GM23338 (cell line): ENCODE data around the gene RPL21. TPM values are rescaled to one million over a fixed set of nuclear protein-coding genes. Genes with fewer than 3 reads are reported as not detected.

ENCODE experiments used
- ATAC-seq: fragments of 200-7000 bp; cut with Tn5 transposase; 3 replicates; pipeline ENCODE4 v1.9.1; 2020
- DNase-seq: peaks from one replicate; pipeline ENCODE4 v3.0.0-alpha.2; 2015; ENCODE audit warnings: low spot score
- H2AFZ ChIP-seq: fragments of 200-600 bp; sonication (generic); 2 replicates; pipeline ENCODE4 v1.8.0; 2016; ENCODE audit warnings: antibody characterized with exemption, mild to moderate bottlenecking, moderate library complexity
- H3F3A ChIP-seq: fragments of 200-600 bp; sonication (generic); replicated peaks from 2 replicates; pipeline ENCODE4 v1.8.0; 2017; ENCODE audit warnings: antibody characterized with exemption, mixed run types, low read depth
- H3K27ac ChIP-seq: fragments of 200-600 bp; sonication (generic); 2 replicates; pipeline ENCODE4 v1.6.1; 2016; ENCODE audit warnings: low read depth
- H3K27me3 ChIP-seq: fragments of 200-600 bp; sonication (generic); 2 replicates; pipeline ENCODE4 v1.8.0; 2016; ENCODE audit warnings: mild to moderate bottlenecking, mixed run types, moderate library complexity; ENCODE audit not compliant: insufficient read depth
- H3K36me3 ChIP-seq: fragments of 200-600 bp; sonication (generic); 2 replicates; pipeline ENCODE4 v1.8.0; 2016; ENCODE audit warnings: mild to moderate bottlenecking; ENCODE audit not compliant: insufficient read depth
- H3K4me1 ChIP-seq: fragments of 200-600 bp; sonication (generic); 2 replicates; pipeline ENCODE4 v1.8.0; 2016; ENCODE audit warnings: mild to moderate bottlenecking, moderate library complexity; ENCODE audit not compliant: insufficient read depth
- H3K4me2 ChIP-seq: fragments of 200-600 bp; sonication (generic); 2 replicates; pipeline ENCODE4 v1.7.1; 2017; ENCODE audit warnings: mixed run types
- H3K4me3 ChIP-seq: fragments of 200-600 bp; sonication (generic); 2 replicates; pipeline ENCODE4 v1.6.1; 2016; ENCODE audit warnings: mixed run types
- H3K79me2 ChIP-seq: fragments of 200-600 bp; sonication (generic); replicated peaks from 2 replicates; pipeline ENCODE4 v1.8.0; 2017; ENCODE audit warnings: mild to moderate bottlenecking; ENCODE audit not compliant: insufficient read depth
- H3K9me2 ChIP-seq: fragments of 200-600 bp; sonication (generic); 2 replicates; pipeline ENCODE4 v1.8.0; 2017; ENCODE audit not compliant: insufficient read depth
- H4K20me1 ChIP-seq: fragments of 200-600 bp; sonication (generic); replicated peaks from 2 replicates; pipeline ENCODE4 v1.8.0; 2017; ENCODE audit warnings: mild to moderate bottlenecking; ENCODE audit not compliant: insufficient read depth
- H3K27ac Mint-ChIP-seq: 2 replicates; pipeline ENCODE4 v1.8.0; 2020; ENCODE audit warnings: inconsistent platforms, mild to moderate bottlenecking, moderate library complexity, mixed read lengths
- H3K27me3 Mint-ChIP-seq: 3 replicates; pipeline ENCODE4 v1.8.0; 2022; ENCODE audit warnings: low read depth, mild to moderate bottlenecking, moderate library complexity, mixed read lengths, inconsistent platforms; ENCODE audit not compliant: insufficient read depth, poor library complexity
- H3K36me3 Mint-ChIP-seq: 3 replicates; pipeline ENCODE4 v1.8.0; 2021; ENCODE audit warnings: low read depth, mild to moderate bottlenecking, inconsistent platforms, moderate library complexity, mixed read lengths
- H3K4me1 Mint-ChIP-seq: 3 replicates; pipeline ENCODE4 v1.8.0; 2020; ENCODE audit warnings: mild to moderate bottlenecking, inconsistent platforms, mixed read lengths
- H3K4me3 Mint-ChIP-seq: 3 replicates; pipeline ENCODE4 v1.8.0; 2021; ENCODE audit warnings: moderate library complexity, mild to moderate bottlenecking, inconsistent platforms, mixed read lengths
- H3K9me3 Mint-ChIP-seq: 3 replicates; pipeline ENCODE4 v1.8.0; 2020; ENCODE audit warnings: moderate library complexity, mild to moderate bottlenecking, inconsistent platforms, mixed read lengths
- CREB1 ChIP-seq: fragments of 250-450 bp; sonication (Bioruptor Pico); IDR thresholded peaks from 2 replicates; pipeline ENCODE4 v1.5.0; 2020; ENCODE audit warnings: low read depth, mild to moderate bottlenecking, moderate library complexity
- EZH2 ChIP-seq: fragments of 200-600 bp; sonication (generic); IDR thresholded peaks from one replicate; pipeline ENCODE4 v1.8.0; 2017; ENCODE audit warnings: antibody characterized with exemption, mild to moderate bottlenecking, low read depth; ENCODE audit not compliant: unreplicated experiment
- EZH2phosphoT487 ChIP-seq: fragments of 200-600 bp; sonication (generic); IDR thresholded peaks from one replicate; pipeline ENCODE4 v1.8.1; 2018; ENCODE audit warnings: antibody characterized with exemption; ENCODE audit not compliant: unreplicated experiment
- JUNB ChIP-seq: IDR thresholded peaks from one replicate; pipeline ENCODE4 v1.6.1; 2016; ENCODE audit warnings: antibody characterized with exemption; ENCODE audit not compliant: unreplicated experiment
- NANOG ChIP-seq: IDR thresholded peaks from 2 replicates; pipeline ENCODE4 v1.6.1; 2016; ENCODE audit warnings: antibody characterized with exemption, borderline replicate concordance
- STAT1 ChIP-seq: IDR thresholded peaks from one replicate; pipeline ENCODE4 v1.6.1; 2016; ENCODE audit warnings: antibody characterized with exemption; ENCODE audit not compliant: unreplicated experiment
- ZNF114 ChIP-seq: fragments of 250-450 bp; sonication (Bioruptor Pico); IDR thresholded peaks from 2 replicates; pipeline ENCODE4 v1.5.0; 2020; ENCODE audit warnings: mild to moderate bottlenecking, moderate library complexity
- ZNF331 ChIP-seq: fragments of 250-450 bp; sonication (Bioruptor Pico); IDR thresholded peaks from 2 replicates; pipeline ENCODE4 v1.5.0; 2020; ENCODE audit warnings: low read depth, mild to moderate bottlenecking, moderate library complexity
- polyA plus RNA-seq: library from polyadenylated mRNA; unstranded; fragments of >200 nt; fragmentation: Nextera tagmentation; extraction: Ambion mirVana; gene quantifications from 2 replicates; pipeline ENCODE4 v1.2.1, GENCODE V29; 2016
- total RNA-seq: library from RNA; depleted of rRNA; stranded (reverse); fragments of >200 nt; shearing (Covaris generic); gene quantifications from 2 replicates; pipeline ENCODE4 v1.2.3, GENCODE V29; 2014
- TF ChIP-seq, protein P1 (sequence below): IDR thresholded peaks from one replicate; pipeline ENCODE4 v1.6.1; 2018; ENCODE audit warnings: antibody characterized with exemption; ENCODE audit not compliant: unreplicated experiment
- TF ChIP-seq, protein P2 (sequence below), 2 experiments: fragments of 200-600 bp in 1 of 2; sonication (generic) in 1 of 2; conservative IDR thresholded peaks; 2 replicates each; pipeline versions ENCODE4 v1.5.1 to v1.6.1; 2016 to 2017; ENCODE audit warnings: antibody characterized with exemption in 2 of 2, low read depth in 2 of 2, mild to moderate bottlenecking in 2 of 2, moderate library complexity in 1 of 2
- TF ChIP-seq, protein P3 (sequence below): IDR thresholded peaks from 2 replicates; pipeline ENCODE4 v1.6.1; 2016; ENCODE audit warnings: antibody characterized with exemption

RPL21 gene
- total and polyA plus RNA-seq, 2 experiments from 2014 or later, result 1,037 to 1,343 TPM

DNA sequence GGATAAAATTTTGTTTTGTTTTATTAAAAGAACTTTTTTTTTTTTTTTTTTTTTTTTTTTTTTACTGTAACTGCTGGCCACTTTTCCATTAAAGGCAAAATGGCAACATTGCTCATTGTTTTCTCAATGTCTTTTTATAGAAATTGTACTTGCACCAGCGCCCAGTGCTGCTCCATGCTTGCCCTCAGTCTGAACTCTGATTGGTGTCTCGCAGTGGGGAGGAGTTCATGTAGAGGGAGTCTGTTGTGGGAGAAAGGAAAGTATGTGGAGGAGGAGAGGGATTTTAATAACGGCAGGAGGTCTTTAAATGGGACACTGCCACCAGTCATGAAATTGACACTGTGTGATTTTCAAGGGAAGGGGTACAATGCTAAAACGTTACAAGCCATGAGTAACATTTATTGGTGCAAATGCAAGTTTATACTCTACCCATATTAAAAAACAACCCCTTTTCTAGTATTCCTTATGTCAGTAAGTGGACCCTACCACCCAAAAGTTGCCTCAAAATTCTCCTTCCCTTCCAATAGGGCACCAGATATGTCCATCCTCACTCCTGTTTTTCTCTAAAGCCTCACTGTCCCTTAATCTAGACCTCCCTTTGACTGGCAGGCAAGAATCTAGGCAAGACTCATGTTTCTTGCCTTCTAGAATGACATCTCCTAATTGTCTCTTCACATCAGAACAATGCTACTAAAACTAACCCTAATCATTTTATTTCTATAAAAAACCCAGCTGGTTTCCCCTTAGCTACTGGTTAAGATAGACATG lies 22.5 kb downstream of the RPL21 start:
- no peaks in the 10 kb centered on the region for H4K20me1 ChIP-seq
- H3K4me1 ChIP-seq, result no peaks in the 10 kb centered on the region; the same call in 1 of the 2 replicates
- no peak overlapping the region for H3K27ac ChIP-seq
- Mint-ChIP-seq H3K27me3 (peaks cover 22% of the 10 kb centered on the region), H3K36me3 (no peaks in the 10 kb centered on the region), H3K4me1 (peaks cover 14% of the 10 kb centered on the region), H3K27ac (no peak overlapping the region), H3K4me3 (no peak overlapping the region), H3K9me3 (no peaks in the 10 kb centered on the region; the same call in 2 of the 3 replicates)
- H2AFZ ChIP-seq, result no peak overlapping the region
- no peaks in the 10 kb centered on the region for H3K9me2 ChIP-seq
- peaks cover 27% of the 10 kb centered on the region for H3K27me3 ChIP-seq
- H3K79me2 ChIP-seq, result no peaks in the 10 kb centered on the region
- TF ChIP-seq ZNF331 (no peak), JUNB (no peak), ZNF114 (CRISPR knock-in tag) (no peak), EZH2phosphoT487 (no peak), NANOG (no peak)
- TF ChIP-seq, protein P1, sequence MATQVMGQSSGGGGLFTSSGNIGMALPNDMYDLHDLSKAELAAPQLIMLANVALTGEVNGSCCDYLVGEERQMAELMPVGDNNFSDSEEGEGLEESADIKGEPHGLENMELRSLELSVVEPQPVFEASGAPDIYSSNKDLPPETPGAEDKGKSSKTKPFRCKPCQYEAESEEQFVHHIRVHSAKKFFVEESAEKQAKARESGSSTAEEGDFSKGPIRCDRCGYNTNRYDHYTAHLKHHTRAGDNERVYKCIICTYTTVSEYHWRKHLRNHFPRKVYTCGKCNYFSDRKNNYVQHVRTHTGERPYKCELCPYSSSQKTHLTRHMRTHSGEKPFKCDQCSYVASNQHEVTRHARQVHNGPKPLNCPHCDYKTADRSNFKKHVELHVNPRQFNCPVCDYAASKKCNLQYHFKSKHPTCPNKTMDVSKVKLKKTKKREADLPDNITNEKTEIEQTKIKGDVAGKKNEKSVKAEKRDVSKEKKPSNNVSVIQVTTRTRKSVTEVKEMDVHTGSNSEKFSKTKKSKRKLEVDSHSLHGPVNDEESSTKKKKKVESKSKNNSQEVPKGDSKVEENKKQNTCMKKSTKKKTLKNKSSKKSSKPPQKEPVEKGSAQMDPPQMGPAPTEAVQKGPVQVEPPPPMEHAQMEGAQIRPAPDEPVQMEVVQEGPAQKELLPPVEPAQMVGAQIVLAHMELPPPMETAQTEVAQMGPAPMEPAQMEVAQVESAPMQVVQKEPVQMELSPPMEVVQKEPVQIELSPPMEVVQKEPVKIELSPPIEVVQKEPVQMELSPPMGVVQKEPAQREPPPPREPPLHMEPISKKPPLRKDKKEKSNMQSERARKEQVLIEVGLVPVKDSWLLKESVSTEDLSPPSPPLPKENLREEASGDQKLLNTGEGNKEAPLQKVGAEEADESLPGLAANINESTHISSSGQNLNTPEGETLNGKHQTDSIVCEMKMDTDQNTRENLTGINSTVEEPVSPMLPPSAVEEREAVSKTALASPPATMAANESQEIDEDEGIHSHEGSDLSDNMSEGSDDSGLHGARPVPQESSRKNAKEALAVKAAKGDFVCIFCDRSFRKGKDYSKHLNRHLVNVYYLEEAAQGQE, result no peak
- no peak overlapping the region for H3K4me2 ChIP-seq
- no peak overlapping the region for H3K4me3 ChIP-seq
- H3K36me3 ChIP-seq, result no peaks in the 10 kb centered on the region
- H3F3A ChIP-seq, result peaks cover 13% of the 10 kb centered on the region; the same call in 1 of the 2 replicates
- ATAC-seq (no peak), DNase-seq (no peak)

DNA sequence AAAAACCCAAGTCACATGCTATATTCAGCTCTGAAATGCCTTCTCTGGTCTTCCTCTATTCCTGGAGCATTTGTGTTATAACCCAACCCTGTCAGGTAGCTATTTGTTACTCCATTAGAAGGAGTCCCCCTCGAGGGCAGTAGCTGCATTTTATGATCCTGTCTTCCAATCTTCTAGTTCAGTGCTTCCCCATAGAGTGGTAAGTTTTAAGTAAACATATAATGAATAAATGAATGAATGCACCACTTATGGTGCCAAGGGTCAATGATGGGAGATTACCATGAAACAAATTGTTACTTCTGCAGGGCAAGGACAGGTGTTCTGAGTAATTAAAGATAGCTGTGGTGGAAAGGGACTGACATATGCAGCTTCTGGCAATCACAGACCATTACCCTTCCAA lies 23.3 kb downstream of the RPL21 start:
- no peak overlapping the region for H3K4me2 ChIP-seq
- H3K27me3 Mint-ChIP-seq, result peaks cover 19% of the 10 kb centered on the region
- no peaks in the 10 kb centered on the region; the same call in 2 of the 3 replicates for H3K9me3 Mint-ChIP-seq
- H3K27ac Mint-ChIP-seq, result no peak overlapping the region
- no peaks in the 10 kb centered on the region; the same call in 1 of the 2 replicates for H3K4me1 ChIP-seq
- no peaks in the 10 kb centered on the region for H3K79me2 ChIP-seq
- H3K36me3 ChIP-seq, result no peaks in the 10 kb centered on the region
- peaks cover 19% of the 10 kb centered on the region for H3K27me3 ChIP-seq
- no peak overlapping the region for H3K27ac ChIP-seq
- no peak overlapping the region for H2AFZ ChIP-seq
- H3K4me1 Mint-ChIP-seq, result peaks cover 20% of the 10 kb centered on the region
- H4K20me1 ChIP-seq, result no peaks in the 10 kb centered on the region
- H3F3A ChIP-seq, result peaks cover 13% of the 10 kb centered on the region; the same call in 1 of the 2 replicates
- no peak overlapping the region for H3K4me3 Mint-ChIP-seq
- H3K36me3 Mint-ChIP-seq, result no peaks in the 10 kb centered on the region
- DNase-seq (no peak), ATAC-seq (no peak)
- no peaks in the 10 kb centered on the region for H3K9me2 ChIP-seq
- TF ChIP-seq EZH2, result no peak
- no peak for TF ChIP-seq ZNF114 (CRISPR knock-in tag)
- TF ChIP-seq NANOG, result no peak
- TF ChIP-seq, protein P2, sequence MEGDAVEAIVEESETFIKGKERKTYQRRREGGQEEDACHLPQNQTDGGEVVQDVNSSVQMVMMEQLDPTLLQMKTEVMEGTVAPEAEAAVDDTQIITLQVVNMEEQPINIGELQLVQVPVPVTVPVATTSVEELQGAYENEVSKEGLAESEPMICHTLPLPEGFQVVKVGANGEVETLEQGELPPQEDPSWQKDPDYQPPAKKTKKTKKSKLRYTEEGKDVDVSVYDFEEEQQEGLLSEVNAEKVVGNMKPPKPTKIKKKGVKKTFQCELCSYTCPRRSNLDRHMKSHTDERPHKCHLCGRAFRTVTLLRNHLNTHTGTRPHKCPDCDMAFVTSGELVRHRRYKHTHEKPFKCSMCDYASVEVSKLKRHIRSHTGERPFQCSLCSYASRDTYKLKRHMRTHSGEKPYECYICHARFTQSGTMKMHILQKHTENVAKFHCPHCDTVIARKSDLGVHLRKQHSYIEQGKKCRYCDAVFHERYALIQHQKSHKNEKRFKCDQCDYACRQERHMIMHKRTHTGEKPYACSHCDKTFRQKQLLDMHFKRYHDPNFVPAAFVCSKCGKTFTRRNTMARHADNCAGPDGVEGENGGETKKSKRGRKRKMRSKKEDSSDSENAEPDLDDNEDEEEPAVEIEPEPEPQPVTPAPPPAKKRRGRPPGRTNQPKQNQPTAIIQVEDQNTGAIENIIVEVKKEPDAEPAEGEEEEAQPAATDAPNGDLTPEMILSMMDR (conservative IDR thresholded peaks at IDR 0.05; ENCODE audit: low read depth in 2 of 2), result no peak
- TF ChIP-seq STAT1, result no peak
- TF ChIP-seq, protein P3, sequence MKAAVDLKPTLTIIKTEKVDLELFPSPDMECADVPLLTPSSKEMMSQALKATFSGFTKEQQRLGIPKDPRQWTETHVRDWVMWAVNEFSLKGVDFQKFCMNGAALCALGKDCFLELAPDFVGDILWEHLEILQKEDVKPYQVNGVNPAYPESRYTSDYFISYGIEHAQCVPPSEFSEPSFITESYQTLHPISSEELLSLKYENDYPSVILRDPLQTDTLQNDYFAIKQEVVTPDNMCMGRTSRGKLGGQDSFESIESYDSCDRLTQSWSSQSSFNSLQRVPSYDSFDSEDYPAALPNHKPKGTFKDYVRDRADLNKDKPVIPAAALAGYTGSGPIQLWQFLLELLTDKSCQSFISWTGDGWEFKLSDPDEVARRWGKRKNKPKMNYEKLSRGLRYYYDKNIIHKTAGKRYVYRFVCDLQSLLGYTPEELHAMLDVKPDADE, result no peak
- TF ChIP-seq CREB1 (CRISPR knock-in tag), result no peak
- no peak overlapping the region for H3K4me3 ChIP-seq
